Stromal cell of bone marrow (primary cell): ENCODE results near the gene DLG1.
A peak's percentile ranks its signal among the peaks of the same experiment; 100 is the strongest.

ENCODE experiments used
- DNase-seq: peaks from one replicate; pipeline ENCODE4 v3.0.0-alpha.2; 2012; ENCODE audit warnings: low read depth

The DLG1 gene

GRCh38 chr3:197171481-197172067, 126.8 kb downstream of the DLG1 start:
- DNase-seq: no peak

DNA sequence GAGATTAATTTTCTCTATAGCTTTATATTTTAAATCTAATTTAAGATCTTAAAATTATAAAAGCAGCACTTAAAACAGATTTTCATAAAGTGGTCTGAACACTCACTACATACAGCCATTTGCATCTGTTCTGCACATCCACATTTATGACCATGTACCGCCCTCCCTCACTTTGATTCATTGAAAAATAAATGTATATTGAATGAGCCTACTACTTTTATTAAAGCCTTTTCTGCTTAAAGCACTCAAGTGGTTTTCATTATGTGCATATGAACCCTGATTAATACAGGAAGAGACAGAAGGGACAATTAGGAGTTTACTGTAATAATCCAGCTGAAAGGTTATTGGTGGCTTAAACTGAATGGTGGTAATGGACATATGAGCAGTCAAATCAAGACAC, 129.4 kb downstream of the DLG1 start:
- DNase-seq: no peak

- peak; percentile 79 for DNase-seq
Observed at GRCh38 chr3:197168606-197169005, 129.8 kb downstream of the DLG1 start.

GRCh38 chr3:197168063-197168462, 130.3 kb downstream of the DLG1 start:
- DNase-seq: no peak

DNA sequence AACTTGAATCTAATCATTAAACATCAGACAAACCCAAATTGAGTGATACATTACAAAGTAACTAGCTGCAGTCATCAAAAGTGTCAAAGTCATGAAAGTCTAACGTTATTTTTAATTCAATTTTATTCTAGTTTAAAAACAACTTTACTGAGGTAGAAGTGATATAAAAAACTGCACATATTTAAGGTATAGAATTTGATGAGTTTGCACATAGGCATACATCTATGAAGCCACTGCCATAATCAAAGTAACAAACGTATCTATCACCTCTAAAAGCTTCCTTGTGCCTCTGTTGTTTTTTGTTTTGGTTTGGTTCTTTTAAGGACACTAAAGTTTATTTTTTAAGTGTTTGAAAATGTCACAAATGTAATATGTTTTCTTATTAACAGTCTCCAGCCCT, 130.9 kb downstream of the DLG1 start:
- DNase-seq: no peak

GRCh38 chr3:197165890-197166289, 132.5 kb downstream of the DLG1 start:
- DNase-seq: no peak

DNA sequence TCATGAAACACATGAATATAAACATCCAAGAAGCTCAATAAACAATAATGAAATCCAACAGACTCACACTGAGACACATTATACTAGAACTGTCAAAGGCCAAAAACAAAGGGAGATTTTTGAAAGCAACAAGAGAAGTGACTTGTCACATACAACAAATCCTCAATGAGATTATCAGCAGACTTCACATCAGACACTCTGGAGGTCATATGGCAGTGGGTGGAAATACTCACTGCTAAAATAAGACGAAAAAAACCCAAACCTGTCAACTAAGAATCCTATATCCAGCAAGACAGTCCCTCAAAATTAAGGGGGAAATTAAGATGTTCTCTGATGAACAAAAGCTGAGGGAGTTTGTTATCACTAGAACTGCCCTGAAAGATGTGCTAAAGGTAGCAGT, 143.4 kb downstream of the DLG1 start:
- no peak for DNase-seq

DNA sequence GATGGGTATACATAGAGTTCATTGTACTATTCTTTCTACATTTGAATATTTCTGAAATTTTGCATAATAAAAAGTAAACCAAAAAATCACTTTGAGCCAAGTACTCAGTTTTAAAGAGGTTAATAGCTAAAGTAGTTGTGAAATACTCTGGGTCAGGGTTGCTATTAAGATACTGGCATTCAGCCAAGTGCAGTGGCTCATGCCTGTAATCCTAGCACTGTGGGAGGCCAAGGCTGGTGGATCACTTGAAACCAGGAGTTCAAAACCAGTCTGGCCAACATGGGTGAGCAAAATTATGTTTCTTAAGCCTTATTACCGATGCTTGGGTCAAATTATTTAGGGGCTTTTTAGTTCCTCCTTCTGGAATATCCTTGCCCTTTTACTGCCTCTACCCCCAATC, 146.8 kb downstream of the DLG1 start:
- peak; percentile 61 for DNase-seq

- no peak for DNase-seq
Observed at GRCh38 chr3:197149528-197149927, 148.9 kb downstream of the DLG1 start.

DNA sequence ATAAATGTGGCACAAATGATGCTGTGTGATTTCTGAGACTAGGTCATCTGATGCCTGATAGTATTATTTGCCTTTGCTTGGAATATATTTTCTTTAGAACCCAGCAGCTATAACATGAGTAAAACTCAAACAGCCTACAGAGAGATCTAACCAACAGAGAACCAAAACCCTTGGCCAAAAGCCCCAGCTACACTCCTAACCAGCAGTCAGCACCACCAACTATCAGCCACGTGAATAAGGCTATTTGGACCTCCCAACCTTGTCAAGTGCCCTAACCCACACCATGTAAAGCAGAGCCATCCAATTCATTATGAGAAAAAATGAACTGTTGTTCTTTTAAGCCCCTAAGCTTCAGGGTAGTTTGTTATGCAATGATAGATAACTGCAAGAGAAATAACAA, 154.2 kb downstream of the DLG1 start:
- no peak for DNase-seq

GRCh38 chr3:197139586-197139985, 158.8 kb downstream of the DLG1 start:
- no peak for DNase-seq

- no peak for DNase-seq
Observed at GRCh38 chr3:197137751-197138150, 160.7 kb downstream of the DLG1 start.

DNA sequence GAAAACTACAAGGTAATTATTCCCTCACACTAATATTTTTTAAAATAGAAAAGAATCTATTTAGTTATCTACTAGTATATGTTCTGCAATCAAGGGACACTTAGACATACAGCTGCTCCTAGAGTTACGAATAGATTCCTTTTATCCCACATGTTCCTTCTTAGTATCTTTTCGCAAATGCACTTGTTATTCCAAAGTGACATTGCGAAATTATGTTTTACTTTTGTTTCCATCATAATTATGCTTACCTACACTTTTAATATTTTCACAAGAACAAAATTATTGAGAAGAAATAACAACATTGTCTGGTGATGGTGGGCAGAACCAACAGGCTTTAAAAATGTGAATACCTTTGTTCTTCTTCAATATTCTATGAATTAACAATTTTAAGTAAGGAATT, 161.7 kb downstream of the DLG1 start:
- no peak for DNase-seq

DNA sequence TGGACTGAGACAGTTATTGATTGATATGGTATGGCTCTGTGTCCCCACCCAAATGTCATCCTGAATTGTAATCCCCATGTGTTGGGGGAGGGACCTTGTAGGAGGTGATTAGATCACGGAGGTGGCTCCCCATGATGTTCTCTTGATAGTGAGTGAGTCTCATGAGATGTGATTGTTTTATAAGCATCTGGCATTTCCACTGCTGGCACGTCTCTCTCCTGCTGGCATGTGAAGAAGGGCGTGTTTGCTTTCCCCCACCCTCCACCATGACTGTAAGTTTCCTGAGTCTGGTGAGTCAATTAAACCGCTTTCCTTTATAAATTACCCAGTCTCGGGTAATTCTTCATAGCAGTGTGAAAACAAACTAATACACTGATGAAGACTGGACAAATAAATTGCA, 163.2 kb downstream of the DLG1 start:
- DNase-seq: no peak

DNA sequence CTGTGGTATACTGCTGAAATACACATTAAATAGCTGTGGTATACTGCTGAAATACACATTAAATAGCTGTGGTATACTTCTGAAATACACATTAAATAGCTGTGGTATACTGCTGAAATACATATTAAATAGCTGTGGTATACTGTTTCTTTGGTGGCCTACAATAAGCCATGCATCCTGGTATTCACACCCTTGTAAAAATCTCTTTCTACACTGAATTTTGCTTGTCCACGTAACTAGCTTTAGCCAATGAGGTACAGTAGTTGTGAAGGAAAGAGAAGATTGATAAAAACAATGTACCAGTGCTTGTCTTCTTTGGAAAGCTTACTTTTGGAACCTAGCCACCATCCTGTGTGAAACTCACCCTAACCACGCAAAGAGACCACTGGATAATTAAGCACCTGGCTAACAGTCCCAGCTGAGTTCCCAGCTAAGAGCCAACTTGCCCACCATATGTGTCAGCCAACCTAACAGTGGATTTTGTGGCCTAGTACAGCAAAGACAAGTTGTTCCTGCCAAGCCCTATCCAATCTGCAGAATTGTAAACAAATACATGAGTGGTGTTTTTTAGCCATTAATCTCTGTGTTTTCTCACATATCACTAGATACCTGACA, 165.4 kb downstream of the DLG1 start:
- no peak for DNase-seq

- DNase-seq: peak; percentile 65
Observed at GRCh38 chr3:197125636-197126035, 172.8 kb downstream of the DLG1 start.

DNA sequence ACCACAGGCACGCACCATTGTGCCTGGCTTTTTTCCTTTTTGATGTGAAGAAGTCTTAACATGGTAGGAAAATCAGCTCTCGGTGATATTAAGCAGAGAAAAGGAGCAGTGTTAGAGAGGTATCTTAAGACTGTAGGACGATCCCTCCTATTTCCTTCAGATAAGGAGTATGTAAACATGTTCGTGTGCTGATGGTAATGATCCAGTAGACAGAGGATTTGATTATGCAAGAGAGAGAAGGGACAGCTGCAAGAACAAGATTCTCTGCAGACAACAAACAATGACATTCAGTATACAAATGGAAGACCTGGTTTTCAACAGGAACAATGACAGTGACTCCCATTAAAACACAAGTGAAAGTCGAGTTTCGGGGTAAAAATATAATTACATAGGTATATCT, 173.7 kb downstream of the DLG1 start:
- DNase-seq: no peak

DNA sequence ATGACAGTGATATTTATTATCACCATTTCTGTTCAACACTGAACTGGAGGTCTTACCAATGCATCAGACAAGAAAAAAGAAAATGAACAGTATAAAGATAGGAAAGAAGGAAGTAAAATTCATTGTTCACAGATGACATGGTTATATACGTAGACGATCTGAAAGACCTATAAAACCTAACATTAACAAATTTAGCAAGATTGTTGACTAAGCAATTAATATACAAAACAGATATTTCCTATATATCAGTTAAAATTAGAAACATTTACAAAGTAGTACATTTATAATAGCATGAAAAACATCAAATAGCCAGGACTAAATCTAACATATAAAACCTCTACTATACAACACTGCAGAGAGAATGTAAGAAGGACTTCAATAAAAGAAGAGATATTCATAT, 176.0 kb downstream of the DLG1 start:
- no peak for DNase-seq

- DNase-seq: no peak
Observed at GRCh38 chr3:197117114-197117513, 181.3 kb downstream of the DLG1 start.

- no peak for DNase-seq
Observed at GRCh38 chr3:197114007-197114406, 184.4 kb downstream of the DLG1 start.

- DNase-seq: no peak
Observed at GRCh38 chr3:197111685-197112084, 186.7 kb downstream of the DLG1 start.

GRCh38 chr3:197105786-197106185, 192.6 kb downstream of the DLG1 start:
- no peak for DNase-seq

DNA sequence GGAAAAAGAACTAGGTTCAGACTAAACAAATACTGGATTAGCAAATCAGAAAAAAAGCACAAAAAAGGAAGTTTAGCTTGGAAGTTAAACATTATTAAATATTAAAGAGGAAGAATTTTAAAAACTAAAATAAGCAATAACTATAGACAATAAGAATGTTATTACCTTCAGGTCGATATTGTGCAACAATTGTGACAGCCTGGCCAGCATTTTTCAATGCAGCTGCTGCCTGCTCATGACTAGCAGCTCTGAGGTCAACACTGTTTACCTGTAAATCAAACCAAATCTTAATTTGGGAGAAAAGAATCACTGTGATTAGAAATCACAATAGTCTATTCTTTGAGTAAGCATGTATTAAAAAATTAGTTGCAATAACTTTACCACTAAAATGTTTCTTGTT, 193.7 kb downstream of the DLG1 start:
- no peak for DNase-seq

- DNase-seq: no peak
Observed at GRCh38 chr3:197103766-197104165, 194.6 kb downstream of the DLG1 start.
